CD4-positive, alpha-beta T cell treated with Interferon gamma for 1 hour (primary cell): Measurements from ENCODE around the gene LSM5.
A peak's percentile ranks its signal among the peaks of the same experiment; 100 is the strongest.
"Not testable (repeated sequence)": the region's sequence is repeated elsewhere in the genome, so short reads cannot be mapped to it uniquely, and the experiment has no call there.

ENCODE experiments used
- DNase-seq: peaks from one replicate; pipeline ENCODE4 v3.0.0-alpha.2; 2020

LSM5 gene

DNA sequence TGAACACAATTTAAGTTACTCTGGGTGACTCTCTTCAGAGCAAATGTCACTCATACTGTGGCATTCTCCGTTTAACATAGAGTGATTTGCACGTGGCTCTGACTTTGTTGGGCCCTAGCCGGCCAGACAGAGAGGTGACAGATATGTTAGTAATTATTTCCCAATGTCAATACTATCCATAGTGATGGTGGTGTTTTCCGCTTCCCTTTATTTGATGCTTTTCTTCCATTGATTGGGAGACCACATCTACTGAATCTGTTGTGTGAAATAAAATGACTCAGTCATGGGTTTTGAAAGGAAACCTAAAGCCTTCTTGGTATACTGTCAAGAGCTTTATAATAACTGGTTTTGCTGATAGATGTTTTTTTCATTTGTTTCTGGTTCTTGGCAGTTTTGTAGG is 12.5 kb upstream of the LSM5 start:
- no peak for DNase-seq

DNA sequence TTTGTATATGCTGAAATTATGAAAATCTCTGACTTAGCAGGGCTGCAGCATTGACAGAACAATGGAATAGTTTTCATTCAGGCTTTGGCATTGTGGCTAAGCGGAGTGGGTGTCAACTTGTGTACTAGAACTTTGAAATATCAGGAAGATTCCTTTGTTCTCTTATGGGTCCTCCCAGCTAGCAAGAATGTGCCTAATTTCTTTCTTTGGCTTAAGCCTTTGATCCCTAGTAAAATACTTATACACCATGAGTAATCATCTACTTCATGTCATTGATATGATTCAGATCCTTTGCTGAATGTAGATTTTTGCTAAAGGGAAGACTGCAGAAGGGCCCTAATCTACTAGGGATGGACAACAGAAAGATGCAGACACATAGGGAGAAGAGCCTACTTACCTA is 11.3 kb upstream of the LSM5 start:
- DNase-seq, result no peak

DNA sequence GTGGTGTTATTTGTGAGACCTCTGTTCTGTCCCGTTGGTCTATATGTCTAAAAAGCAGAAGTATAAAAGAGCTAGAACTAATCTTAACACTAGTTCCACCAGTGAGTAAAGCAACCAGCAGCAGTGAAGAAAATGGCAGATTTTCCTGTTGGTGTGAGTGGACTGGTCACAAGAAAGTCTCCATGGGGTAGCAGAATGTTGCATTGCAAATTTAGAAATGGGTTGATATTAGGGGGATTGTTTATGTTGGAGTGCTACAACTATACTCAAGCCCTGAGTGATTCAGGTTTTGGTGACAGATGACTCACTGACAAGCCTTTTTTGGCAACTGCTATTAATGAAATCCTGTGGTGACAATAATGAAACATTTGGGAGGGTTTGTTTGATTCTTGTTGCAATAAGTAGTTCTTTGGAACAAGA is 10.8 kb upstream of the LSM5 start:
- no peak for DNase-seq

DNA sequence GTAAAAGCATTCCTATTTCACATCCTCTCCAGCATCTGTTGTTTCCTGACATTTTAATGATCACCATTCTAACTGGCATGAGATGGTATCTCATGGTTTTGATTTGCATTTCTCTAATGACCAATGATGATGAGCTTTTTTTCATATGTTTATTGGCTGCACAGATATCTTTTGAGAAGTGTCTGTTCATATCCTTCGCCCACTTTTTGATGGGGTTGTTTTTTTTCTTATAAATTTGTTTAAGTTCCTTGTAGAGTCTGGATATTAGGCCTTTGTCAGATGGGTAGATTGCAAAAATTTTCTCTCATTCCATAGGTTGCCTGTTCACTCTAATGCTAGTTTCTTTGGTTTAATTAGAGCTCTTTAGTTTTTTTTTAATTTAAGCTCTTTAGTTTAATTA is 10.0 kb upstream of the LSM5 start:
- DNase-seq, result not testable (repeated sequence)

DNA sequence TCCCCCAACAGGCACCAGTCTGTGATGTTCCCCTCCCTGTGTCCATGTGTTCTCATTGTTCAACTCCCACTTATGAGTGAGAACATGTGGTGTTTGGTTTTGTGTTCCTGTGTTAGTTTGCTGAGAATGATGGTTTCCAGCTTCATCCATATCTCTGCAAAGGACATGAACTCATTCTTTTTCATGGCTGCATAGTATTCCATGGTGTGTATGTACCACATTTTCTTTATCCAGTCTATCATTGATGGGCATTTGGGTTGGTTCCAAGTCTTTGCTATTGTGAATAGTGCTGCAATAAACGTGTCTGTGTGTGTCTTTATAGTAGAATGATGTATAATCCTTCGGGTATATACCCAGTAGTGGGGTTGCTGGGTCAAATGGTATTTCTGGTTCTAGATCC is 9.6 kb upstream of the LSM5 start:
- DNase-seq, result not testable (repeated sequence)

DNA sequence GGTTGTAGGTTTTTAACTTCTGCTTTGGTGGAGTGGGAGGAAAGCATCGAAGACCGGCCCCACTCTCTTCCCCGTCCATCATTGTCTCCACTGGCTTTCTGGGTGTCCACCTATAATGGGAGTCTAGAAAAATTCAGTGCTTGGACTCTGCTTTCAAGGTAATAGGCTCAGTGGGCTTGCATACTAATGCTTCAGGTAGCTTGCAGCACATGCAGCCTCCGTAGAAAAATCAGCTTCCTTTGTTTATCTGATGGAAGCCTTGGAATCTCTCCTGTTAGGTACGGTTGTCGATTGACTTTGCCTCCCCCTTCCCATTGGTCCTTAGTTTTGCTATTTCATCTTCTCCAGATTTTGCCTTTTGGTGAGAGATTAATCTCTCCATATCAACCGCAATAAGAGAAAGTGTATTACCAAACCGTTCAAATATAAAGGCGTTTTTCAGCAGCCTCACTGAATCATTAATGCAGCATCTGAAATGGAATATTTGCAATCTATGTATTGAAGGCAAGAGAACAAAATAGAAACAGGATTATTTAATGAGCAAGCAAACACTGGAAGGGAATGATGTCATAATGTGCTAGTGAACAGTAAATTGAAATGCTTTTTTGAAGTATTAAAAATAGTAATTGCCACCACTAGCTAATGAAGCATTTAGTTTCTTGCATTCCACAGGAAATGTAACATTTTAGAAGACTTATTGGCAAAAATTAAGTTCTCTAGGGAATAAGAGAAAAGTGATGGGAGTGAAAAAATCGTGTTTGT is 6.1 kb upstream of the LSM5 start:
- no peak for DNase-seq

DNA sequence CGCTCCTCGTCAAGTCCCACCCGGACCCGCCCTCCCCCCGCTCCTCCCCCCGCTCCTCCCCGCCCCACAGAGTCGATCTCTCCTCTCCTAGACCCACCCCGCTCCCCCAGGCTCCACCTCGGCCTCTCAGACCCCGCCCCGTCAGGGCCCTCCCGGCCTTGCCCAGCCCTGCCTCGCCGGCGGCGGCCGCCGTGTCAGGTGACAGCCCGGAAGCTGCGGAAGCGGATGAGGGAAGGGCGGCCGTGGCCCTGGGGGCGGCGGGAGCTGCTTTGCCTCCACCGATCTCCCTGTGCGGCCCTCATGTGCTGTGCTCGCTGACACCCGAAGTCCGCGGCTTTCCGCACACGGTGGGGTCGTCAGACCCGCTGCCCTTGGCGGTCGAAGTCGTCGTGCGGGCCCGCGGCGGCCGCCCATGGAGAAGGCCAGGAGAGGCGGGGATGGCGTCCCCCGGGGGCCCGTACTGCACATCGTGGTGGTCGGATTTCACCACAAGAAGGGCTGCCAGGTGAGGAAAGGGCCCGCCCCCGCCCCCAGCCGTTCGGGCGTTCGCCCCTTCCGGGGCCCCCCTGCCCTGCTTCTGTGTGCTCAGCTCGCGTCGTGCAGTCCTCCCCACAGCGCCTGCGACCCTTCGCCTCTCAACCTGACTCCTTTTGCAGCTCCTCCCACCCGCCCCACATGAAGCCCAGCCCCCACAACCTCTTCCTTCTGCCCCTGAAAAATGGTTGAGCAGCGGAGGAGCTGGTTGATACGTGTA is 5.3 kb upstream of the LSM5 start, which contains the start of gene AVL9:
Gene AVL9, plus strand, starts transcription at position 192 of the 754 bp plus-strand sequence. Its CDS starts 221 bp downstream, at position 413.
- peak; percentile 98 for DNase-seq

DNA sequence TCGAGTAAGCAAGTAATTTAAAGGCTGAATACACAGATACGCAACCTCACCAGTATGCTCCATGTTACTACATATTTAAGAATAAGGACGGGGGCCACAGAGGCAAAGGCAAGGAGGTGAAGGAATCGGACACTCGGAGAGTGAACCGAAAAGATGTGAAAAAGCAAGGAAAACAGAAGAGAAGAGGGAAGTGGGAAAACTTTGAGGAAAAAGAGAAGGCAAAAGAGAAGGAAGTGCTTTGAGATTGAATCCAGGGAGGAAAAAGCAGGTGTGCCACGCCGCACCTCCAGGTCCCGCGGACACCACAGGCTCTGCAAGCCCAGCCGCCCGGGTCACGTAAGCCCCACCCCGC is 4.7 kb upstream of the LSM5 start:
- DNase-seq, result no peak

DNA sequence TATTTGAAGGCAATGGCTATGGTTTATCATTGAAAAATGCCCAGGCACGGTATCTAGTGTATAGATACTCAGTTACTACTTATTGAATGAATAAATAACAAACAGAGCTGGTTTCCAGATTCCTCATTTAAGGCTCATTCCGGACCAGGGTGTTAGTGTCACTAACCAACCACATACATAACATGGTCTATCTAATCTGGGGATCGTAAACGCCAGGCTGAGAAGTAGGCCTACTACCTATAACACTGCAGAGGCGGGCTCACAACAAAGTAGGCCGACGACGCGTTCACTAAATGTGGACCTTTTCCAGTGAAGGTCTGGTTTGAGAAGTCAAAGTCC is 423 bp downstream of the LSM5 start:
- DNase-seq, result no peak

DNA sequence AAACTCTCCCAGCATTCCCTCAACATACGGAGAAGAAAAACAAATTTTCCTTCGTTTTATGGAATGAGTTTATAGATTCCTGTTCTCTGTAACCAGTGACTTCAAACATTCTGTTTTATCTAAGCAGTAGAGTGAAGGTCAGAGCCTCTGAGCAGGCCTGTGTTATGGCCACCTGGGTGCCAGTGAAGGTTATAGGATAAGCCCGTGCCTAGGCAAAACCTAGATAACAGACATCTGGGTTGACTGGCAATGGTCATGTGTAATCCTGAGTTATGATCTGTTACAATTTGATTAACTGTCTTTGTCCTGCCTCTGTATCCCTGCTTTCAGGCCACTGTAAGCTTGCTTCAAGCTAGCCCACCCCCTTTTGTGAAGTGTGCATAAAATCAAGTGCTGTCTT is 8.3 kb downstream of the LSM5 start:
- DNase-seq, result no peak

DNA sequence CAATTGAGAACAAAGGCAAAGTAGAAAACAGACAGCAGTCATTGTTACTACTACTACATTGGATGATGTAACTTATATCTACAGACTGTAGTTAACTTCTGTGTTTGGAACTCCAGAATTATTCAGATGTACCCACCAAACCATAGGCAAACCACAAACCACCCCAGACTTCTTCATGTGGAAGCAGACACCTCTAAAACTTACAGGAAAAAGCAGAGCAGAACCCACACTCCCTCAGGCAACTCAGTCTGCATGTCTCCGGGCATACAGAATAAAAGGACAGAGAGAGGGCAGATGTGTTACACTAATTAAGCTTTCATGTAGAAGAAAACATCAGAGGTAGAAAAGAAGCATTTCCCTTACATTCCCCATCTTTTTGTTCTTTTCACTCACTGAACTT is 9.0 kb downstream of the LSM5 start:
- no peak for DNase-seq

DNA sequence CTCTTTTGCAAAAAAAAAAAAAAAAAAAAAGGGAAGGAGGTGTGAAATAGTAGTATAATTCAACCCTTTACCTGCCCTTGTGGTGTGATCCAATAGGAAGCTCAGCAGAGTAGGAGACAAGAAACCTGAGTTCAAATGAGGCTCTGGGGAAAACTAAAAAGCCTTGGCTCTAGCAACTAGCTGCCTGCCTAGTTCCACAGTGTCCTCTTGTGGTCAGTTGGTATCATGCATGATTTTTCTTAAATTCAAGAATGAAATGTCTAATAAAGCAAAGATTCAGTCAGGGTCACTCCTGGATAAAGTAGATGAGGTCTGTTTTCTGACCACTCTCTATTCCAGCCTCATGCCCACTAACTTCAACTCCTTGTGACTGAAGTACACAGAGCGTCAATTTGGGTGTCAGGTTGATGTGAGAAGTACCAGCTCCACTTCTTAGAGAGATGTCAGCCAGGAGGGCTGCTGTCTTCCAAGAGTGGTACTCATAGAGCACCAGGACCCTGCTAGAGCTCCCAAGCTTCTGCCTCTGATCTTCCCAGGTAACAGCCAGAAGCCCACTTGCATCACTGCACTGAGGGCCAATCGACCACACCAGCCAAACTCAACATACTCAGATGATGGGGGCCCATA is 10.5 kb downstream of the LSM5 start:
- DNase-seq, result no peak

DNA sequence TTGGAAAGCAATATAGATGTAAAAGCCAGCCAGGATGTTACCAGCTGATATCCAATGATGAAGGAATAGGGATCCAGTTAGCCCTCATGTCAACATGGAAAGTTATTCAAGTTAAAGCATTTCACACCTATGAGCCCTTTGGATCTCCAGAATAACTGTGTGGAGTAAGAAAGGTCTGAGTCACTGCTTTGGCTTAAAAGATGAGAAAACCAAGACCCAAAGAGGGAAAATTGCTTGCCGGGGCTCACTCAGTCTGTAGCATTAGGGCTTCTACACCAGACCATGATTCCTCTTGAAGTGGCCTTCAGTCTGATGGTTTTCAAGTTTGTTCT is 12.6 kb downstream of the LSM5 start:
- DNase-seq, result no peak

DNA sequence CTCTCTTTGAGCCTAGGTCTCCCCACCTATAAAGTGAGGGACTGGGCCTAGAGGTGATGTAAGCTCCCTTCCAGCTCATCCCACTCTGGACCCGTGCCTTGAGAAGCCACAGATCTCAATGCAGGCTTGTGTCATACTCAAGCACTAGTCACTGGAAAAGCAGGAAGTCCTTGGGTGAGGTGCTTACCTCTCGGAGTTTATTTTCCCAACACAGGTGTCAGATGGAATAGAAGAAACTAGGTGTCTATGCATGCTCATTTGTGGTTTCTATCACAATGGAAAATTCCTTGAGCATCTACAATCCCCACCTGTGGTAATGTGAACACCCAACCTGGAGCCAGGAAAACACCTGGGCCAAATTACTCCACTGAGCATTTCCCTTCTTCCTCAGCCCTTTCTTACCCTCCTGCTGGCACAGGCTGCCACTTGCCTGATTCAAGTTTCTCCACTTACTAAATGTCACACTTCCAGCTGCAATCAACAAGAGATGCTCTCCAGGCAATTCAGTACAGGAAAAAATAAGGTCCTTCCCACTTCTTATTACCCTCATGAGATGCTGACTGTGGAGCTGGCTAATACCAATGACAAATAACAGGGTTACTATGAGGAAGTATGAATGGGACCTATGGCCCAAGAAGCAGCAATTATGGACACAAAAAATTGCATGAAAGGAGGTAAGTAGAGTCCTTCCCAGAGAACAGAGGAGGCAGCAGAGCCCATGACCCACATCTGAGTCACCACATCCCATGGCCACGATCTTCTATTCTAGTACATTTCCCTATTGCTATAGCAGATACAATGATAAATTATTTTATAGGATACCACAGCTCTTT is 13.1 kb downstream of the LSM5 start:
- DNase-seq, result no peak

DNA sequence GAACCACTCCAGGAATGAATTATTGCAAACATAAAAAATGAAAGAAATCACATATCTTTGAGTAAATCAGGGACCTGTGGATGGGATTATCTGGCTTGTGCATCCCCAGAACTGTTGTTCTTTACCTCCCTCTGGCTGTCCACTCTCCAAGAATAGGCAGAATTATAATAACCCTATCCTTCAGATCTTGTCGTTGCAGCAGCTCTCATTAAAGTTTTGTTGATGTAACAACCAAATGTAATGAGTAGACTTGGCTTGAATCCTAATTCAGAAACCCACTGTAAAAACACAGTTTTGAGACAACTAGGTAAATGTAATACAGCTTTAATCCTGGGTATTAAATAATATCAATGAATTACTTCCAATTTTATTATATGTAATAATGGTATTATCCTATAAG is 16.2 kb downstream of the LSM5 start:
- DNase-seq, result no peak

DNA sequence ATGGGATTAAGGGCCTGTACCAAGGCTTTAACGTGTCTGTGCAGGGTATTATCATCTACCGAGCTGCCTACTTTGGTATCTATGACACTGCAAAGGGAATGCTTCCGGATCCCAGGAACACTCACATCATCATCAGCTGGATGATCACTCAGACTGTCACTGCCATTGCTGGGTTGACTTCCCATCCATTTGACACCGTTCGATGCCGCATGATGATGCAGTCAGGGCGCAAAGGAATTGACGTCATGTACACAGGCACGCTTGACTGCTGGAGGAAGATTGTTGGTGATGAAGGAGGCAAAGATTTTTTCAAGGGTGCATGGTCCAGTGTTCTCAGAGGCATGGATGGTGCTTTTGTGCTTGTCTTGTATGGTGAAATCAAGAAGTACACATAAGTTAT is 18.2 kb downstream of the LSM5 start:
- no peak for DNase-seq

DNA sequence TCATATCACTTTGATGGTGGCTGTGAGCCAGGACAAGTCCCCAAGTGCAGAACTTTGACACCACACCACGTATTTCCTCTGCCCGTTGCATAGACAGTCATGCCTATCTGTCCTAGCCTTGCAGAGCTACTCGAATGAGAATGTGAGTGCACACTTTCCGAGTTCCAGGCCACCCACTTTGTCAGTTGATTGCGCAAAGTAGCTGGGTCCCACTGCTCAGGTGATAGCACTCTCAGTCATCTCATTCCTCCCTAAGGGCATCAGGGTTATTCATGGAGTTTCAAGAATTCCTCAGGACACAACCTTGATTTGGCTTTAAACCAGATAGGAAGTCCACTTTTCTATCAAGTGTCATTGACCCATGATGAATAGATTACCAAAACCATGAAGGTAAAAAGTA is 19.3 kb downstream of the LSM5 start:
- no peak for DNase-seq

DNA sequence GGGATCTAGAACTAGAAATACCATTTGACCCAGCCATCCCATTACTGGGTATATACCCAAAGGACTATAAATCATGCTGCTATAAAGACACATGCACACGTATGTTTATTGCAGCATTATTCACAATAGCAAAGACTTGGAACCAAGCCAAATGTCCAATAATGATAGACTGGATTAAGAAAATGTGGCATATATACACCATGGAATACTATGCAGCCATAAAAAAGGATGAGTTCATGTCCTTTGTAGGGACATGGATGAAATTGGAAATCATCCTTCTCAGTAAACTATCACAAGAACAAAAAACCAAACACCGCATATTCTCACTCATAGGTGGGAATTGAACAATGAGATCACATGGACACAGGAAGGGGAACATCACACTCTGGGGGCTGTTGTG is 20.2 kb downstream of the LSM5 start:
- not testable (repeated sequence) for DNase-seq

DNA sequence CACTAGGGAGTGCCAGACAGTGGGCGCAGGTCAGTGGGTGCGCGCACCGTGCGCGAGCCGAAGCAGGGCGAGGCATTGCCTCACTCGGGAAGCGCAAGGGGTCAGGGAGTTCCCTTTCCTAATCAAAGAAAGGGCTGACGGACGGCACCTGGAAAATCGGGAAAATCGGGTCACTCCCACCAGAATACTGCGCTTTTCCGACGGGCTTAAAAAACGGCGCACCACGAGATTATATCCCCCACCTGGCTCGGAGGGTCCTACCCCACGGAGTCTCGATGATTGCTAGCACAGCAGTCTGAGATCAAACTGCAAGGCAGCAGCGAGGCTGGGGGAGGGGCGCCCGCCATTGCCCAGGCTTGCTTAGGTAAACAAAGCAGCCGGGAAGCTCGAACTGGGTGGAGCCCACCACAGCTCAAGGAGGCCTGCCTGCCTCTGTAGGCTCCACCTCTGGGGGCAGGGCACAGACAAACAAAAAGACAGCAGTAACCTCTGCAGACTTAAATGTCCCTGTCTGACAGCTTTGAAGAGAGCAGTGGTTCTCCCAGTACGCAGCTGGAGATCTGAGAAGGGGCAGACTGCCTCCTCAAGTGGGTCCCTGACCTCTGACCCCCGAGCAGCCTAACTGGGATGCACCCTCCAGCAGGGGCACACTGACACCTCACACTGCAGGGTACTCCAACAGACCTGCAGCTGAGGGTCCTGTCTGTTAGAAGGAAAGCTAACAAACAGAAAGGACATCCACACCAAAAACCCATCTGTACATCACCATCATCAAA is 25.4 kb downstream of the LSM5 start:
- DNase-seq, result not testable (repeated sequence)

DNA sequence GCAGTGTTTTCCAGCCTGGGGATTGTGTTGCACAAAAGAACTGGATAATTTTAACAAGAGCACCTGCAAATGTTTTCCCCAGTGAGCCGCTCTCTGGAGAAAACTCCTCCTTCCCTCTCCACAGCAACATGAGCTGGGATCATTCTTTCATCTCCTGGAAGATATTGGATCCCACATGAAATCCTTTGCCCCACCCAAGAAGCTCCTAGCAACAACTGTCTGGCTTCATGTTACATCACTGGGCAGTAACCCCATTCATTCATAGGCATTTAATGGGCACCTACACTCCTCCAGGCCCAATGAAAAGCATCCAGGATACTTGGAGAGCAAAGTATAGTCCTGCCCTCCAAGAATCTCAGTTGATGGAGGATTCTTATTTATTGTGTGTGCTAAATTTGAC is 27.2 kb downstream of the LSM5 start:
- no peak for DNase-seq

DNA sequence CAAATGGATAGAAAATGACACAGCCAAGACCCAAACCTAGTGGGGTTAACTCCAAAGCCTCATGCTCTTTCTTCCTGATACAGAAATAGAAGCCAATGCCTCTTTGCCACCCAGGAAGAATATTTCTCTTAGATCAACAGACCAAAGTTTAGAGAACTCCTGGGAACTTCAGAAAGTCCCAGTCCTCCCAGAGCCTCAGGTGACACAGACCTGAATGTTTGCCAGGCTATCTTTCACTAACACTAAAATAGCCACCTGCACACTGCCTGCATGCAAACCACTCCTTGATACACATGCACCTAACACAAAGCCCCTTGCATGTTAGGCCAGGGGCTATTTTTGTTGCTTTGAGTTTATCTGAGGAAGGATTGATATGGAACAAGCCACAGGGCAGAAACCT is 27.7 kb downstream of the LSM5 start:
- DNase-seq, result no peak

DNA sequence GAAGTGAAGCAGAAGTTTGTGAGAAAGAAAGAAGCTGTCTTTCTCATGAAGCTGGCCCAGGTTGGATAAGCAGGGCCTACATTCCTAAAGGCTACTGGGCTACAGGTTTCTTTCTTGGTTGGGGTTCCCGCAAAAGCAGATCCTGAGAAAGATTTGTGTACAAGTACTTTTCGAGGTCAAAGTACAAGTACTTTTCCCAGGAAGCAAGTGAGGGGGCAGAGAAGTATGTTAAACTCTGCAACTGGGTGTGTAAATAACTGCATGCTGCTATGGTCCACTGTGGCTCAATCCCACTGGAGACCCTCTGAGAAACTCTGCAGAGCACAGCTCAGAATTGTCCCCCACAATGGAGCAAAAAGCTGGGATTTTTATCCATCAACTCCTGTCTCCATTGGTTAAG is 28.7 kb downstream of the LSM5 start:
- DNase-seq, result no peak

DNA sequence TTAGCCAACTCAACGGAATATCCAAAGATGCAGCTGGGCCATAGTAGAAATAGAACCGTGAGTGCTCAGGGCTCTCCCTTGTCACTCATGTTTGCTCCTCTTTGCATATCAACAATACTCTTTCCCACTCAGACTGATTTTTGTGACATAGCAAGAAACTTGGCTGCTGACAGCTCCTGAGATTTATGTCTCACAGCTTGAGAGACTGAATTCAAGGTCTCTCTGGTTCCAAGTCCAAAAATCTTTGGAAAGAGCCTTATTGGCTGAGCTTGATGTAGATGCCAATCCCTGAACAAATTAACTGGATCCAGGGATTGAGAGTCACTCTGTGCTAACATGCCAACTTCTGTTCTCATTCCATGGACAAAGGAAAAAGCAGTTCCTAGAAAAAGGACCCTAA is 30.4 kb downstream of the LSM5 start:
- no peak for DNase-seq
